GM19351 (cell line): ENCODE data around the gene TBC1D22A.

Experiments used
- ATAC-seq: cut with Tn5 transposase; IDR thresholded peaks from one replicate; pipeline ENCODE4 v1.9.1; 2021; ENCODE audit warnings: mild to moderate bottlenecking, moderate library complexity; ENCODE audit not compliant: unreplicated experiment

Gene TBC1D22A

DNA sequence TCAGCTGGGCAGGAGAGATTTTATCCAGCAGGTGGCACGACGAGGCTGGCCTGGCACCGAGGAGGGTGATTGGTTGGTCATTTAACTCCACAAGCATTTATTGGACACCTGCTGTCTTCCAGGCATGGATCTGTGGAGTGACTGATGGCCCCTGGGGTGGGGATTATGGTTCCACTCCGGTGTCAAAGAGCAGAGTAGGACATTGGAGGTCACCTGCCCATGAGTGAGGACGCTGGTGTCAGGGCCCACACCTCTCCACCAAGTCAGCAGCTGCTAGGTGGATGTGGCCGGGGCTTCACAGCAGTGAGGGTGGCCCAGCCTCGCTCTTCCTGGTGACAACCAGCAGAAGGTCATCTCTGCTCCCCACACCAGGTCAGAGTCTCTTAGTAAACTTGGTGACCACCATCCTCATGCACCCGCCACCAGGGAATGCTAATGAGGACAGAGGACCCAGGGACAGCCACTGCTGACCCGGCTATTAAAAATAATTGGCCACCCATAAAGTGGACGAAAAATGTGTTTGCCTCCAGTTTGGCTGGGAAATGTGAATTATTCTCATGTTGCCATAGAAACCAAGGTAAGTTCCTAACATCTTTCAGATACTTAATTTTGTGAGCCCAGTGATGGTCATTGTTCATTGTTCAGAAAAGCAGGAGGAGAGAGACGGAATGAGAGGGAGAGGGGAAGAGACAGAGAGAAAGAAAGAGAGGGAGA is 428.7 kb downstream of the TBC1D22A start:
- ATAC-seq: no peak

DNA sequence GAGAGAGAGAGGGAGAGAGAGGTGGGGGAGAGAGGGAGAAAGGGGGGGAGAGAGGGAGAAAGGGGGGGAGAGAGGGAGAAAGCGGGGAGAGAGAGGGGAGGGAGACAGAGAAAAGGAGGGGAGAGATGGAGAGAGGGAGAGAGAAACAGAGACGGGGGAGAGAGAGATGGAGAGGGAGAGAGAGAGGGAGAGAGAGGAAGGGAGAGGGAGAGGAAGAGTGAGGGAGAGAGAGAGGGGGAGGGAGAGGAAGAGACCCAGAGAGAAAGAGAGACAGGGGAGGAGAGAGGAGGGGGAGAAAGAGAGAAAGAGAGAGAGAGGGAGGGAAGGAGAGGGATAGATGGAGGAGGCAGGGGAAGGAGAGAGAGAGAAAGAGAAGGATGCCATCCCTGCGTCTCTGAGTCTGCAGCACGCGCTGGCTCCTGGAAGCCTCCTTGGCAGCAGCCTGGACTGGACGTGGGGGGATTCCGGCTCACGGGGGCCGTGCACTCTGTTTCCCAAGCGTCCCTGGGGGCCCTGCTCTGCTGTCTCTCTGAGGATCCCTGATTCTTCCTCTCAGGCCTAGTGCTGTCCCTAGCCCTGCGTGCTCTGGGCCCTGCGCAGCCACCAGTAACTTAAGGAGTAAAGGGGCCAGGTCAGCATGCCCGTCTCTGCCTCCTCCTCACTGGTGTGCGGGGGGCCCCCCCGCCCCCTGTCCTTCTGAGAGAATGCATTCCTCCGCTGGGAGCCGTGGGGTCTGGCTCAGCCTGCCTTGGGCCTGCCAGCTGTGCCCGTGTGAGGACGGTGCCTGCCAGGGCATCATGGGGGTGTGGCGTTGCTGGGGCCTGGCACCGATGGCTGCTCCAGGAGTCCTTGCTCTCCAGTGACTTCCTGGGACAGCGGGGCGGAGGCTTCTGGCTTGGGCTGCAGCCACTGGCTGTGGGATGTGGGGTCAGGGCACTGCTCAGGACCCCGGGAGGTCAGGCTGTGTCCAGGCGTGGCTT is 429.5 kb downstream of the TBC1D22A start:
- no peak for ATAC-seq

- ATAC-seq: no peak
Measured at GRCh38 chr22:47192651-47193437, 430.4 kb downstream of the TBC1D22A start.

DNA sequence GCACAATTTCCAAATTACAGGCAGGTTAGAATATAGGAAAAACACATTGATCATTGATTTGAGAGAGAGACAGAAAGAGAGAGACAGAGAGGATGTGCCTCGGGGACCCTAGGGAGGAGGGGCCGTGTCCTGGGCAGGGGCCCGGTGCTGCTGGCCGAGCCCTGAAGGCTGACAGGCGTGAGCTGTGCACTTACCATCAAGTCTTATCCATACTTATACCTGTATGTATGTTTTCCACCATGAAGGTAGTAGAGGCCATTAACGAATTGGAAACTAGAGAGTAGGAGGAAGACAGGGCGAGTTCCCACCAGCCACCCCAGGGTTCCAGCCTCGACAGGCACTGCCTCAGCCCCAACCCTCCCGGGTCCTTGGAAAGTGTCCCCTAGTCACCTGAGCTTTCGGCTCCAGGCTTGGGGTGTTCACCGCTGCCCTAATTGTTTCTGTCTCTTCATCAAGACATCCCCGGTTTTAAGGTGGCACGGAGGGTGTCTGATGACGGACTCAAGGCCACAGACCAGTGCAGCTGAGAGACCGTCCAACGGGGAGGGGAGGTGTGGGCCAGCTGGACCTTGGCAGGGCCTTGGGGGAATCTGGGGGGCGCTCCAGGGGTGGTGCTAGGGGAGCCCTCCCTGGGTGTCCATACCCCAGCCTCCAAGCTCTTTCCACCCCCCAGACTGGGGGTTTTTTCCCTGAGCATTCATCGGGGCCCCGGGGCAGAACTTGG is 431.3 kb downstream of the TBC1D22A start:
- ATAC-seq: no peak

DNA sequence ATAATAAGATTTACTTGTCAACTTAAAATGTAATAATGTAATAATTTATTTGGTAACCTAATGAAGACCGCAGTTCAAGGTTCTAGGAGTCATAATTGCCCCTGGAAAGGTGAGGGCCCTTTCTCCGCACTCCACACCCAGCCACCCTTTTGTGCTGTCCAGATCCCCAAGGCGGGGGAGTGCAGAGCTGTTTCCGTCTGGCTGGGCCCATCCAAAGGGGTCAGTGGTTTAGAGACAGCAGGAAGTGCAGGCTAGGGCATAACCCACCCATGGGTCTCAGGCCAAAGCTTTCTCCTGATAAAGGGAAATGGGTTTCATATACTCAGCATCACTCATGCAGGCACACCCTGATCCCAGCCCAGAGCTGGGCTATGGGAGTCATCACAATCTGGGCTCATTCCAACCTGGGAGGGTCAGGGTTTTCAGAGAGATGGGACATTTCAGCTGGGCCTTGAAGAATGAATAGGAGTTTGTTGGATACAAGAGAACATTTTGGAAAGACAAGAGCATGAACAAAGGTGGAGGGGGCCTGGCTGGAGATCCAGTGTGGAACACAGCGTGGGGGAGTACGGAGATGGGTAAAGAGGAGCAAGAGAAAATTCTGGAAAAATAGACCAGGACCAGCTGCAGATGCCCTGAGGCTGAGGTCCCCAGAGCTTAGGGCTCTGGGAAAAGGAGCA is 432.2 kb downstream of the TBC1D22A start:
- no peak for ATAC-seq

DNA sequence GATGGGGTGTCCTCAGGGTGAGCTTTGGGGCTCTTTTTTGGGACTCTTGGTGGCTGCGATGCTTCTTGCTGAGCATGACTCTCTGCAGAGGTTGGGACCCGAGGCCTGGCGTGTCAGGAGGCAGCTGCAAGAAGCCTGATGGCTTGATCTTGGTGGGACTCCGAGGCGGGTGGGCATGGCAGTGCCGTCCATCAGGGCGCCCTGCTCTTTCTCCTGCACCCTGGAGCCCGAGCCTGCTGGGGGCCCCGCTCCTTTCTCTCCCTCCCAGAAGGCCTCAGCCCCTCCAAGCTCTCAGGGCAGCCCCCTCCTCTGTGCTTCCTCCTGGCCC is 432.7 kb downstream of the TBC1D22A start:
- no peak for ATAC-seq

DNA sequence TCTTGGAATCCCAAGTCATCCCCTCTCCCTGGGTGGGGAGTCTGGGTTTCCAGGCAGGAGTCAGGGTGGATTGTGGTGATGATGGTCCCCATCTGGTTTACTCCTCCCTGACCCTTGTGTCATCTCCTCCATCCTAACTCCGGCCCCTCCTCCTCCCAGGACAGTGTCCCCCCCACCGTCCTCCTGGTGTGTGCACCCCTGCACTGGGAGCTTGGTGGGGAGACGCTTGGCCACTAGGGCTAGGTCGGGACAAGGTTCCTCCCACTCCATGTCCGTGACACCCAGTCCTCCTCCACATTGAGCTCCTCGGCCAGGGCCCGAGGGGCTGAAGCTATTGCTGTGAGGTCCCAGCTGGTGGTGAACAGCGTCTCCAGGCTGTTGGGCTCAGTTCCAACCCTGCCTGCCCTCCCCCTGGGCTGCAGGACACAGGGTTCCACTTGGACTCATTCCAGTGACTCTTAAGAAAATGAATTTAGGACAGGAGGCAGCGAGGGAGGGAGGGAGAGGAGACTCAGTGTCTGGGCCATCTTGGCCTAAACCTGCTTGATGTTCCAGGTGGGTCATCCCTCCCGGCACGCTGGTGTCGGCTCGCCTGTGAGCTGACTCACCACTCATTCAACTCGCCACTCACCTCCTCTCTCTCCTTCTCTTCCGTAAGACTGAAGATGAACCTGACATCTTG is 433.2 kb downstream of the TBC1D22A start:
- no peak for ATAC-seq

- ATAC-seq: no peak
Measured at GRCh38 chr22:47196166-47196849, 433.9 kb downstream of the TBC1D22A start.

DNA sequence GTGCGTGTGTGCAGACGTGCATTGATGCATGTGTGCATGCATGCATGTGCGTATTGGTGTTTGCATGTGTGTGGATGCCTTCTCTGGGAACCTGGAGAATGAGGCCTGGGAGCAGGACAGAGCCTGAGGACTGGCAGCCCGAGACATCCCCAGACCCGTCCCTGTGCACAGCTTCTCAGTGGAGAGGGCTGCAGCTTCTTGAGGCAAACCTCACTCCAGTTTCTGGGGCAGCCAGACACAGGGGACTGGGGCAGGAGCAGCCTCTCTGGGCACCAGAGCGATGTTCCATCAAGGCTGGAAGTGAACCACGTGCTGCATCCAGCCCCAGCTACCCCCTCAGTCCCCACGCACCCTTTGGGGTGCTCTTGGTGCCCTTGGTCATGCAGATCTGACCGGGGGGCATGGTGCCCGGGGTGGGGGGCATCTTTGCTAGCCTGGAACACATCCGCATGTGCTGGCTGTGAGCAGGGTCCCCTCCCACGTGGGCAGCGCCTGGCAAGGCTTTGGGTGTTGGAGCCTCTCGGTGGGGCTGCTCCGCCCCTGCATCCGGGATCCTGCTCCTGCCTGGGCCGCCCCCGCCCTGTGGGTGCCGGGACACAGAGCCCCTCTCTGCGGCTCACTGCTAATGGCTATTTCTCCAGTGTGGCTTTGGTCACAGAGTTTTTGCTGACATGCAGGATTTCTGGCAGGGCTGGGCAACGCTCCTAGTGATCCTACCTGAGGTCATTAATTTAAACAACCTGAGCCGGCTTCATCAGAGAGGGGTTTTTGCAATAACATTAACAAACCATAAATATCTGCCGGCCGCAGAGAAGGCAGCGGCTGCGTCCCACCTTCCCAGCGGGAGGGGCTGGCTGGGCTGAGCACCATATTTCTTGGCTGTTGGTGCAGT is 434.7 kb downstream of the TBC1D22A start:
- no peak for ATAC-seq

GRCh38 chr22:47197773-47198500 is 435.5 kb downstream of the TBC1D22A start:
- ATAC-seq: no peak

DNA sequence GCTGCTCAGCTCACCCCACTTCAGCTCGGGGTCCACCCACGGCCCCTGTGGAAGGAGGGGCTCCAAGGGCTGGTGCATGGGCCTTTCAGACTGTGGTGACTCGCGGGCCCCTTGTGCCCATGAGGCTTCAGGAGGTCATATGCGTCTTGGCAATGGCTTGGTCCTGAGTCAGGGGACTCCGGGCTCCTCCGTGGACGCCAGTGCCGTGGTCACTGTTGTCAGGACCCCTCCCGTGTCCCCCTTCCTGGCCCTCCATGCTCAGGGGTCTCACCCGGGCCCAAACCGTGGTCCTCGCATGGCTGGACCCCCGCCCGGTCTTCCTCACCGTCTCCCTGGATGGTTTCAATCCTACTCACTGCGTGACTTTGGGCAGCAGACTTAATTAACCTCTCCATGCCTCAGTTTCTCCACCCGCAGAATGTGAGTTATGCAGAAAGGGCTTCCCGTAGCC is 436.4 kb downstream of the TBC1D22A start:
- ATAC-seq: no peak

DNA sequence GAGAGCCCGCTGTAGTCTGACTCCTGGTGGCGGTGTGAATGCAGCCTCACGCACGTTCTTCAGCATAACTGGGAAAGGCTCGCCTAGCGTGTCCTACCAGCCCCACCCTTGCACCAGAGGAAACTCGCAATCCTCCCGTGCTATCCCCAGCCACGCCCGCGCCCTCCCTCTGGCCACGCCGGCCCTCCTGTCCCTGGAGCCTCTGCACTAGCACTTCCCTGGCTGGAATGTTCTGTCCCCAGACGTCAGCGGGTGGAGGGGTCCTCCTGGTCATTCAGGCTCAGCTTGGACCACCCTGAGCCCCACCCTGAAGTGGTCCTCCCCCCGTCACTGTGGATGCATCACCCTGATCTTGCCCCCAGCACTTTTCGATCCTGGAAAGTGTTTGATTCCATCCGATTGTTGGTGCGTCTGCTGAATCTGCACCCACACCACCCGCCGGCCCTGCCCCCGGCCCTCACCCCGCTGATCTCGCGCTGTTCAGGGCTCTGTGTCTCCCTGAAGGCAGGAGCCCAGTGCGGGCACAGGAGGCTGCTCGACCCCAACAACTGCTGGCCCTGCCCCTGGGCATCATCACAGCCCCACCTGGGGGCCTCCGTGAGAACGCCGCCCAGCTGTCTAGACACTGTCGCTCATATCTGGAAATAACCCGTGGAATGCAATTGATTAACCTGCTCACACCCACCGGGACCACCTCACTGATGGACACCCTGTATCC is 437.0 kb downstream of the TBC1D22A start:
- ATAC-seq: no peak

- no peak for ATAC-seq
Measured at GRCh38 chr22:47199979-47200272, 437.5 kb downstream of the TBC1D22A start.

DNA sequence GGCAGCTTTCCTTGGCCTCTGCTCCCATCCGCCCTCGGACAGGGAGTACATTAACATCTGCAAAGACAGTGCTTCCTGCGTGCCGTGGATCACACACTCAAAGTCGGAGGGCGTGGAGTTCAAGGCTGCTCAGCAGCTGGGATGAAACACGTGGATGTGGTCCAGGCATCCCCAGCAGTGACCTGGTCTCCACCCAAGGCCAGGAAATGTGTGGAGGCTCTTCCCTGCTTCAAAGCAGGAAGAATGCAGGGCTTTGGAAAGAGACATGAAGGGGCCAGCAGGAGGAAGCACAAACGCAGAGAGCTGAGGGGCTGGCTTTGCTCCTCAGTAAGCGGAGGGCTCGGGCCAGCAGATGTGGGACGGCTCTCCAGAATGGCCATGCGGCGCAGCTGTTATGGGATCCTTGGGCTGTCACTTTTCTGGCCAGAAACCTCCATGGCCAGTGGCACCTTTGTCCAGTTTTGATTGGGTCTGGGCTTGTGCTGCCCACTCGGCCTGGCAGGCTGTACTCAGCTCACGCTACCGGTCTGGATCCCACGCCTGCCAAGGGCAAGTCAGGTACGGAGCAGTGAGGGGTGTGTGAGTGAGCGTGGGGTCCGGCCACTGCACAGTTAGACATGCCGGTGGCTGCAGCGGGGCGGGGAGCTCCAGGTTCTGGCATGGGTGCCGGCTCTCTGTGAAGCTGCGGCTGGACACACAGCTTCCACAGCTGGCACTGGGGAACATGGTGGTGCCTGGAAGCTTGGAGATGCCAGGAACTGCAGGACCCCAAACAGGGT is 438.0 kb downstream of the TBC1D22A start:
- ATAC-seq: no peak

- no peak for ATAC-seq
Measured at GRCh38 chr22:47201186-47201995, 438.9 kb downstream of the TBC1D22A start.
